ENCODE results near the gene OR51F1. TPM values are rescaled to one million over a fixed set of nuclear protein-coding genes. Genes with fewer than 3 reads are reported as not detected.

OR51F1 gene
- not detected in 2 replicates for total RNA-seq

DNA sequence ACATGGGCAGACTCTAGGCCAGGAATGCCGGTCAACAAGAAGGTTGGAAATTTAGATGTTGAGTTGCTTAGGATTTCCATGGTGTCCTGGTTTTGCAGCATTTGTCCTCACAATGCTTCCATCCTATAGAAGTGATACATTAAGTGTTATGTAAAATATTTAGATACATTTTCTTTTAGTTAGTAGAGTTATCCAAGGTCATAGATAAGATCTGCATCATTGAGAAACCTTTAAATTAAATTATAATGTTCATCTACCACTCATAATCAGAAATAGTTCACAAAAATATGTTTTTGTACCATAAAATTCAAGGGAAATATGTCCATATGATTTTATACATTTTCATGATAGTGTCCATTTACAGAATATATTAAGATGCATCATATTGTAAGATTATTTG lies at the start of gene OR51F1:
OR51F1 (minus strand) TSS at position 101 of the 400 bp plus-strand sequence; CDS start at position 101, 0 bp downstream.

DNA sequence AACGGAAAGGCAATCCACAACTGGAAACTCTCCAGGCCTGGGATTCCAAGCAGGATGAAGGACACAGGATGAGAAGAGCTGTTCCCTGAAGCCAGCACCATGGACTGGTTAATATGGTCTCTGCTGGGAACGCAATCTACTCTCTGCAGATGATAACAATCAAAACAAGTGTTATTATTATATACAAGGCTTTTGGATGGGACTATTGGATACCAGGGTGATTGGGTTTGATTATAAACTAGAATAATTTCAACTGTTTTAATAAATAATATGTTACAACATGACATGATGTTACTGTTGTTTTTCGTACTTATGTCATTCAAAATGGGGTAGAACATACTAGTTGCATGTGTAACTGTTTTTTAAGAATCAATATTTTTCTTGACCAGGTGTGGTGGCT lies 34.5 kb upstream of the OR51F1 start, which contains the start of gene OR52R1:
OR52R1 (minus strand) TSS at position 101 of the 400 bp plus-strand sequence; CDS start at position 101, 0 bp downstream.

Other genes starting within 250 kb of the OR51F1 start
- not detected in 2 replicates for gene OR52M1, start 224.7 kb downstream of the OR51F1 start, total RNA-seq
- not detected in 2 replicates for gene OR52I2, start 188.2 kb downstream of the OR51F1 start, total RNA-seq
- gene OR52I1, start 175.9 kb downstream of the OR51F1 start, total RNA-seq: not detected in 2 replicates
- 9.1 and 9.6 TPM in 2 replicates for gene TRIM68, start 161.7 kb downstream of the OR51F1 start, total RNA-seq
- gene OR51D1, start 132.5 kb downstream of the OR51F1 start, total RNA-seq: not detected in 2 replicates
- 0.03 TPM in 1 of 2 replicates, not detected in the other for gene OR51E1, start 126.0 kb downstream of the OR51F1 start, total RNA-seq
- 0.33 TPM in 1 of 2 replicates, not detected in the other for gene OR51E2, start 72.1 kb downstream of the OR51F1 start, total RNA-seq
- gene MMP26, start 65.2 kb downstream of the OR51F1 start, total RNA-seq: not detected in 2 replicates
- gene OR52R1, start 34.4 kb upstream of the OR51F1 start, total RNA-seq: not detected in 2 replicates
- gene OR51F2, start 51.4 kb upstream of the OR51F1 start, total RNA-seq: not detected in 2 replicates
- not detected in 2 replicates for gene OR51S1, start 79.3 kb upstream of the OR51F1 start, total RNA-seq
- gene OR51T1, start 112.0 kb upstream of the OR51F1 start, total RNA-seq: not detected in 2 replicates
- gene OR51A7, start 133.8 kb upstream of the OR51F1 start, total RNA-seq: not detected in 2 replicates
- not detected in 2 replicates for gene OR51G2, start 149.4 kb upstream of the OR51F1 start, total RNA-seq
- not detected in 2 replicates for gene OR51G1, start 154.4 kb upstream of the OR51F1 start, total RNA-seq
- gene OR51A4, start 177.7 kb upstream of the OR51F1 start, total RNA-seq: not detected in 2 replicates
- gene OR51A2, start 185.8 kb upstream of the OR51F1 start, total RNA-seq: not detected in 2 replicates
- not detected in 2 replicates for gene OR51L1, start 224.9 kb upstream of the OR51F1 start, total RNA-seq

All from smooth muscle cell of the pulmonary artery (primary cell).